GM19193 (cell line): Measurements from ENCODE around the gene RUNX1.

Experiments
- POLR2A ChIP-seq: IDR thresholded peaks from 4 replicates; pipeline ENCODE4 v1.6.1; 2011; ENCODE audit not compliant: insufficient read depth, insufficient read length; ENCODE audit errors: extremely low read depth

Gene RUNX1

GRCh38 chr21:34996304-34997101 is 52.6 kb downstream of the RUNX1 start:
- TF ChIP-seq POLR2A, result no peak

- no peak for TF ChIP-seq POLR2A
Observed at GRCh38 chr21:34995979-34996303, 53.2 kb downstream of the RUNX1 start.

GRCh38 chr21:34994766-34995631 is 54.1 kb downstream of the RUNX1 start:
- TF ChIP-seq POLR2A, result no peak

- TF ChIP-seq POLR2A, result no peak
Observed at GRCh38 chr21:34992736-34993398, 56.2 kb downstream of the RUNX1 start.

- TF ChIP-seq POLR2A, result no peak
Observed at GRCh38 chr21:34992180-34992579, 56.9 kb downstream of the RUNX1 start.

GRCh38 chr21:34991366-34991957 is 57.6 kb downstream of the RUNX1 start:
- TF ChIP-seq POLR2A, result no peak

GRCh38 chr21:34990842-34991241 is 58.3 kb downstream of the RUNX1 start:
- no peak for TF ChIP-seq POLR2A

- no peak for TF ChIP-seq POLR2A
Observed at GRCh38 chr21:34989337-34990151, 59.6 kb downstream of the RUNX1 start.

- no peak for TF ChIP-seq POLR2A
Observed at GRCh38 chr21:34988625-34989024, 60.5 kb downstream of the RUNX1 start.

- TF ChIP-seq POLR2A, result no peak
Observed at GRCh38 chr21:34988139-34988538, 61.0 kb downstream of the RUNX1 start.

GRCh38 chr21:34987501-34988072 is 61.5 kb downstream of the RUNX1 start:
- no peak for TF ChIP-seq POLR2A

- TF ChIP-seq POLR2A, result no peak
Observed at GRCh38 chr21:34986561-34987500, 62.3 kb downstream of the RUNX1 start.

GRCh38 chr21:34984356-34985058 is 64.6 kb downstream of the RUNX1 start:
- no peak for TF ChIP-seq POLR2A

GRCh38 chr21:34983680-34984086 is 65.4 kb downstream of the RUNX1 start:
- TF ChIP-seq POLR2A, result no peak
